Muscle of leg (tissue), 11 donors: ENCODE data around the gene TBC1D14. TPM values are rescaled to one million over a fixed set of nuclear protein-coding genes. Genes with fewer than 3 reads are reported as not detected.
"Not testable (repeated sequence)": the region's sequence is repeated elsewhere in the genome, so short reads cannot be mapped to it uniquely, and the experiment has no call there.

Source experiments
- DNase-seq: peaks from one replicate; pipeline ENCODE4 v3.0.0; 2013
- H3K27ac ChIP-seq: one replicate; pipeline ENCODE4 v1.5.1; 2013; ENCODE audit warnings: mild to moderate bottlenecking, low read length, control low read depth
- H3K27me3 ChIP-seq: one replicate; pipeline ENCODE4 v1.6.1; 2013; ENCODE audit warnings: low read length; ENCODE audit not compliant: control insufficient read depth, insufficient read depth
- H3K36me3 ChIP-seq: one replicate; pipeline ENCODE4 v1.6.1; 2013; ENCODE audit warnings: low read length; ENCODE audit not compliant: control insufficient read depth, insufficient read depth
- H3K4me1 ChIP-seq: one replicate; pipeline ENCODE4 v1.6.1; 2013; ENCODE audit warnings: low read length; ENCODE audit not compliant: control insufficient read depth, insufficient read depth
- H3K4me3 ChIP-seq: one replicate; pipeline ENCODE4 v1.5.1; 2013; ENCODE audit warnings: low read length, control low read depth
- H3K9me3 ChIP-seq: replicated peaks from 2 replicates; pipeline ENCODE4 v1.6.1; 2013; ENCODE audit warnings: low read depth, low read length; ENCODE audit not compliant: control insufficient read depth
- WGBS: methylation state at CpG from one replicate; pipeline ENCODE4 v1.1.5; 2013; ENCODE audit warnings: missing lambda C conversion rate; ENCODE audit not compliant: insufficient coverage; 5-methylcytosine and 5-hydroxymethylcytosine counted together
- polyA plus RNA-seq, 8 donors: library from polyadenylated mRNA; unstranded; fragments of 120-200 nt; gene quantifications; one replicate each; pipeline versions ENCODE4 v1.2.1 to v1.2.3, GENCODE V29; 2013; ENCODE audit warnings: inconsistent platforms in 1 of 8, low replicate concordance in 1 of 8; ENCODE audit not compliant: insufficient read length in 8 of 8, insufficient read depth in 1 of 8
- total RNA-seq: library from RNA; stranded (reverse); fragments of 120-200 nt; gene quantifications from one replicate; pipeline ENCODE4 v1.2.4, GENCODE V29; 2013

TBC1D14 gene
- total and polyA plus RNA-seq, 9 donors: 31.3 to 45.2 (median 38.7) TPM

DNA sequence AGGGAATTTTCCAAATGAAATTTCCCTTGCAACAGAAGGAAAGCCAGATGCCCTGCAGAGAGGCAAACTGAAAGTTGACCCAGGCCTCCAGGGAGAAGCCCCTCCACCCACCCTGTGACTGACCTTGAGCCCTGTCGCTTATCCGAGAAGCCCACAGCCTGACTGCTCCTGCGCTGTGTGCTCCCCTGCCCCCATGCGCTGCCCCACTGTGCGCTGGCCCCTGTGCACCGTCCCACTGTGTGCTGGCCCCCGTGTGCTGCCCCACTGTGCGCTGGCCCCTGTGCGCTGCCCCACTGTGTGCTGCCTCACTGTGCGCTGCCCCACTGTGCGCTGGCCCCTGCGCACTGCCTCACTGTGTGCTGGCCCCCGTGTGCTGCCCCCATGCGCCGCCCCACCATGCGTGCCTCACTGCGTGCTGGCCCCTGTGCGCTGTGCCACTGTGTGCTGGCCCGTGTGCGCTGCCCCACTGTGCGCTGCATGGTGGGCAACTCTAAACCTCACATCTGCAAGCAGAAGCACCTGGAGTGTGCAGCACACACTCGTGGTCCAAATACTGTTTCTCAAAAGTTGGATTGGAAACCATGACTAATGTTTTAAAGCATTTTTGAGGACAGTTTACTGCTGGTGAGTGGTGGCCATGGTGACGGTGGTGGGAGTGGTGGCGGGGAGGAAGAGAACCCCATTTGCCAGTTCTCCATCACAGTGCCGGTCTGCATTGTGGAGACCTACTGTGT lies 166.5 kb downstream of the TBC1D14 start:
- Histone ChIP-seq H3K9me3 (no peaks in the 10 kb centered on the region), H3K27me3 (no peaks in the 10 kb centered on the region), H3K4me1 (peaks cover 27% of the 10 kb centered on the region), H3K27ac (no peak overlapping the region), H3K36me3 (no peaks in the 10 kb centered on the region), H3K4me3 (no peak overlapping the region)
- no peak for DNase-seq
- 80% methylated on average over 24 of the region's 25 CpGs for WGBS

DNA sequence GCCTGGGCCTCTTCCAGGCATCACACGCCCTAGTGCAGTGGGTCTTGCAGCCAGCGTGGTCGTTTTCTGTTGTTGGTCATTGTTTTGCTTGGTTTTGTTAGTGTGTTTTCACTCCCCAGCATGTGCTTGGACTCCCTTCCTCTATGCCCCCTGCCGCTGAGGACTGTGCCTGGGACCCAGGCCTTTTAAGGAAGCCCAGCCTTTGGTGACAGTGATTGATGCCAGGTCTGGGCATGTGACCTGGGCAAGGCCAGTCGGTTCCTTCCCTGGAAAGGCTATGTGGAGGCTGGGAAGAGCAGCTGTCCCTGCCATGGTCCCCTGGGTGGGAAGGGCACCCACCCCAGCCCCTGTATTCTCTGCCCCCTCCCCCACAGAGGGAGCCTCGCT lies 167.1 kb downstream of the TBC1D14 start:
- H3K4me3 ChIP-seq: no peak overlapping the region
- no peak overlapping the region for H3K27ac ChIP-seq
- no peaks in the 10 kb centered on the region for H3K9me3 ChIP-seq
- H3K27me3 ChIP-seq: peaks cover 2% of the 10 kb centered on the region
- no peak for DNase-seq
- no peaks in the 10 kb centered on the region for H3K36me3 ChIP-seq
- 67% methylated on average over 1 of the region's 6 CpGs for WGBS
- H3K4me1 ChIP-seq: peaks cover 28% of the 10 kb centered on the region

DNA sequence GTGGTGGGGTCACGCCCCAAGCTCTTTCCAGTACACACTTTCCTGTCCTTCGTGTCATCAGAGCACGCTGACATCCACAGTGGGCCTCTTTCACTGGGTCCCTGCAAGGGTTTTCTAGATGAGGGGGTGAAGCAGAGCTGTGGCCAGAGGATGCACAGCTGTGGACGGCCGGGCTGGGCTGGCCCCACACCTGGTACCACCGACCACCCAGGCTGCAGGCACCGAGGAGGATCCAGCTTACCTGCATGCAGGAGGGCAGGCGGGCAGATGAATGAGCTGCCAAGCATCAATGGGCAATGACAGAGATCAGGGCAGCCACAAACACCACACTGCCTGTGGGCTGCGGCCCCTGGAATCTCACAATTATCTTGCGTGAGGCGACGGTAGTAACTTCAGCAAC lies 167.7 kb downstream of the TBC1D14 start:
- Histone ChIP-seq H3K27me3 (peaks cover 6% of the 10 kb centered on the region), H3K36me3 (no peaks in the 10 kb centered on the region), H3K4me1 (peaks cover 32% of the 10 kb centered on the region), H3K4me3 (no peak overlapping the region), H3K27ac (no peak overlapping the region), H3K9me3 (no peaks in the 10 kb centered on the region)
- DNase-seq: no peak
- 77% methylated on average over 9 of the region's 12 CpGs for WGBS

DNA sequence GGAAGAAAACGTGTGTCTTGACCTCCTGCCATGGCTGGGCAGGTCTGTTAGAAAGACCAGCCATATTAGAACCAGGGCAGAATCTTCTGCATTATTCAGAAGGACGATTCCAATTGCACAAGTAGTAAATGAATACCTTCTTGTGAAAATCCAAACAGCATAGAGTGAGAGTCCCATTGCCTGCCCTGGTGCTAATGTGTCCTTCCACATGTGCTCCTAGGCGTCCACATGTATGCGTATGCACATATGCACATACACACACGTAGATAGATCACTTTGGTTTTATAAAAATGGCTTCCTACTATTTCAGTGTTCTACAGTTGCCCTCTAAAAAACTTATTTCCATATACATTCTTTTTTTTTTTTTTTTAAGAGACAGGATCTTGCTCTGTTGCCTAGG lies 168.4 kb downstream of the TBC1D14 start:
- Histone ChIP-seq H3K27me3 (peaks cover 6% of the 10 kb centered on the region), H3K4me1 (peaks cover 32% of the 10 kb centered on the region), H3K9me3 (no peaks in the 10 kb centered on the region), H3K27ac (no peak overlapping the region), H3K36me3 (no peaks in the 10 kb centered on the region), H3K4me3 (no peak overlapping the region)
- 80% methylated on average over 4 of the region's 5 CpGs for WGBS
- no peak for DNase-seq

DNA sequence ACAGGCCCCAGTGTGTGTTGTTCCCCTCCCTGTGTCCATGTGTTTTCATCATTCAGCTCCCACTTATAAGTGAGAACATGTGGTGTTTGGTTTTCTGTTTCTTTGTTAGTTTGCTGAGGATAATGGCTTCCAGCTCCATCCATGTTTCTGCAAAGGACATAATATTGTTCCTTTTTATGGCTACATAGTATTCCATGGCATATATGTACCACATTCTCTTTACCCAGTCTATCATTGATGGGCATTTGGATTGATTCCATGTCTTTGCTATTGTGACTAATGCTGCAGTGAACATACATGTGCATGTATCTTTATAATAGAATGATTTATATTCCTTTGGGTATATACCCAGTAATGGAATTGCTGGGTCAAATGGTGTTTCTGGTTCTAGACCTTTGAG lies 169.9 kb downstream of the TBC1D14 start:
- H3K4me3 ChIP-seq, H3K36me3 ChIP-seq, H3K9me3 ChIP-seq, DNase-seq, H3K27ac ChIP-seq: not testable (repeated sequence)
- H3K4me1 ChIP-seq: peaks cover 20% of the 10 kb centered on the region
- H3K27me3 ChIP-seq: peaks cover 16% of the 10 kb centered on the region

DNA sequence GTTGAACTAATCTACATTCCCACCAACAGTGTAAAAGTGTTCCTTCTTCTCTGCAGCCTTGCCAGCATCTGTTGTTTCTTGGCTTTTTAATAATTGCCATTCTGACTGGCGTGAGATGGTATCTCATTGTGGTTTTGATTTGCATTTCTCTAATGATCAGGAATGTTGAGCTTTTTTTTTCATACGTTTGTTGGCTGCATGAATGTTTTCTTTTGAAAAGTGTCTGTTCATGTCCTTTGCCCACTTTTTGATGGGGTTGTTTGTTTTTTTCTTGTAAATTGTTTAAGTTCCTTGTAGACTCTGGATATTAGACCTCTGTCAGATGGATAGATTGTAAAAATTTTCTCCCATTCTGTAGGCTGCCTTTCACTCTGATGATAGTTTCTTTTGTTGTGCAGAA lies 170.3 kb downstream of the TBC1D14 start:
- not testable (repeated sequence) for H3K4me3 ChIP-seq, H3K27ac ChIP-seq, H3K36me3 ChIP-seq, H3K9me3 ChIP-seq, DNase-seq
- no CpG with 5 or more reads among the region's 2 CpGs for WGBS
- peaks cover 16% of the 10 kb centered on the region for H3K27me3 ChIP-seq
- peaks cover 16% of the 10 kb centered on the region for H3K4me1 ChIP-seq

Other genes starting within 250 kb of the TBC1D14 start
- gene S100P, start 215.9 kb upstream of the TBC1D14 start, total RNA-seq: 2.1 TPM
- 1 to 10 TPM in 6 of 8 donors, under 1 TPM in 2; 0.41 to 3.9 (median 1.4) TPM for gene S100P, start 215.9 kb upstream of the TBC1D14 start, polyA plus RNA-seq
- 57.0 TPM for gene MRFAP1L1, start 200.0 kb upstream of the TBC1D14 start, total RNA-seq
- gene MRFAP1L1, start 200.0 kb upstream of the TBC1D14 start, polyA plus RNA-seq: 10 to 100 TPM; 53.9 to 77.5 (median 56.8) TPM
- 8.7 TPM for gene BLOC1S4, start 193.7 kb upstream of the TBC1D14 start, total RNA-seq
- gene BLOC1S4, start 193.7 kb upstream of the TBC1D14 start, polyA plus RNA-seq: 10 to 100 TPM in 1 of 8 donors, 1 to 10 TPM in 7; 8.6 to 10.0 (median 9.6) TPM
- 16.9 TPM for gene KIAA0232, start 127.1 kb upstream of the TBC1D14 start, total RNA-seq
- 10 to 100 TPM; 12.3 to 23.3 (median 20.6) TPM for gene KIAA0232, start 127.1 kb upstream of the TBC1D14 start, polyA plus RNA-seq
- gene TADA2B, start 133.5 kb downstream of the TBC1D14 start, total RNA-seq: 15.9 TPM
- 10 to 100 TPM; 17.0 to 26.1 (median 22.8) TPM for gene TADA2B, start 133.5 kb downstream of the TBC1D14 start, polyA plus RNA-seq
- 27.7 TPM for gene GRPEL1, start 158.2 kb downstream of the TBC1D14 start, total RNA-seq
- 10 to 100 TPM; 28.7 to 31.5 (median 30.2) TPM for gene GRPEL1, start 158.2 kb downstream of the TBC1D14 start, polyA plus RNA-seq